Aorta (tissue), 5 donors: ENCODE results near the gene ALPL. TPM values are rescaled to one million over a fixed set of nuclear protein-coding genes. Genes with fewer than 3 reads are reported as not detected.
A peak's percentile ranks its signal among the peaks of the same experiment; 100 is the strongest.

Source experiments
- ATAC-seq: fragments of 200-7000 bp; cut with Tn5 transposase; one replicate; pipeline ENCODE4 v1.9.1; 2022; ENCODE audit warnings: moderate library complexity; ENCODE audit not compliant: low FRiP score
- DNase-seq, 2 donors: peaks; one replicate each; pipeline ENCODE4 v3.0.0-alpha.2; 2020
- H3K27ac ChIP-seq, 2 donors: one replicate each; pipeline ENCODE4 v1.5.1; 2013; ENCODE audit warnings: low read length in 2 of 2, mild to moderate bottlenecking in 2 of 2, moderate library complexity in 2 of 2, control low read depth in 1 of 2, inconsistent platforms in 1 of 2, low read depth in 1 of 2
- H3K27me3 ChIP-seq, 2 donors: one replicate each; pipeline ENCODE4 v1.6.1; 2013; ENCODE audit warnings: control low read depth in 1 of 2, low read length in 1 of 2, mild to moderate bottlenecking in 1 of 2, moderate library complexity in 1 of 2; ENCODE audit not compliant: insufficient read depth in 2 of 2, control insufficient read depth in 1 of 2
- H3K36me3 ChIP-seq, 2 donors: one replicate each; pipeline ENCODE4 v1.6.1; 2013; ENCODE audit warnings: control low read depth in 1 of 2, low read length in 1 of 2, mild to moderate bottlenecking in 1 of 2; ENCODE audit not compliant: insufficient read depth in 2 of 2, control insufficient read depth in 1 of 2
- H3K4me1 ChIP-seq, 2 donors: one replicate each; pipeline ENCODE4 v1.6.1; 2013; ENCODE audit warnings: low read length in 2 of 2, control low read depth in 1 of 2, mild to moderate bottlenecking in 1 of 2, moderate library complexity in 1 of 2; ENCODE audit not compliant: insufficient read depth in 2 of 2, control insufficient read depth in 1 of 2
- H3K4me3 ChIP-seq, 2 donors: one replicate each; pipeline ENCODE4 v1.5.1; 2013; ENCODE audit warnings: low read length in 2 of 2, control low read depth in 1 of 2, mild to moderate bottlenecking in 1 of 2
- H3K9me3 ChIP-seq: one replicate; pipeline ENCODE4 v1.6.1; 2013; ENCODE audit warnings: mild to moderate bottlenecking, low read length; ENCODE audit not compliant: control insufficient read depth
- WGBS, 2 donors: extraction: QIAGEN DNeasy Blood & Tissue Kit; methylation state at CpG; one replicate each; pipeline ENCODE4 v1.1.7; 2013; 5-methylcytosine and 5-hydroxymethylcytosine counted together
- intact Hi-C, 2 donors: fragments of 100-400 bp; cut with DNase I; formaldehyde crosslinking; loops; one replicate each; pipeline versions ENCODE4 v1.14.2 to v1.15.0; 2022
- polyA plus RNA-seq, 2 donors: library from polyadenylated mRNA; stranded (reverse); fragments of 200-250 nt; gene quantifications; one replicate each; pipeline ENCODE4 v1.2.3, GENCODE V29; 2013
- total RNA-seq, 2 donors: library from RNA; stranded (reverse); fragmentation: NEBNext Ultra II Directional; extraction: Animal tissue kit (Norgen Biotek cat#: 25700); gene quantifications; one replicate each; pipeline ENCODE4 v1.2.1, GENCODE V29; 2021
- donor health status: healthy with polysubstance abuse.
- donor health status: Bipolar disorder and iron deficiency.
- donor health status: DM: no; HTN: no; CAD: no.
- donor health status: DM: no; HTN: no; CAD: no.
- donor health status: DM: yes; HTN: yes; CAD: no.

Gene ALPL
- total and polyA plus RNA-seq, 4 donors = 2.5 to 22.3 (median 5.5) TPM

DNA sequence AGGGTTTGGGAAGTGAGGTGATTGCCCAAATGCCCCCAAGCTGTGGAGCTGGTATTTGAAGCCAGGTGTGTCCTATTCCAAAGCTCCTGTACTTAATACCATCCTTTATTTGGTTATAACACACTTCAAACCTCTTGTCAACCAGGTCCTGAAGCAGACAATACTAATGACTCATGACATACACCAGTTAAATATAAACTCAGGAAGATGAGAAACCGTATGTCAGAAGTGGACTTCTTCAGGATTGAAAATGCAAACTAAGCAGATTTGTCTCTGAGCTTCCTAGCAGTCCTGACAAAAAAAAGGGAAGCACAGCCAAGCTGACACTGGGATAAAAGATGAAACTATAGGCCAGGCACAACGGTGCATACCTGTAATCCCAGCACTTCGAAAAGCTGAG lies 70.6 kb downstream of the ALPL start:
- Histone ChIP-seq H3K27ac (no peak overlapping the region), H3K36me3 (no peaks in the 10 kb centered on the region), H3K9me3 (peaks cover 1% of the 10 kb centered on the region), H3K4me1 (no peaks in the 10 kb centered on the region), H3K27me3 (no peaks in the 10 kb centered on the region), H3K4me3 (no peak overlapping the region)
- no peak for ATAC-seq
- WGBS, 2 donors = 72 to 84% methylated on average over 3 of the region's 3 CpGs
- intact Hi-C loops = no loop called here
- no peak for DNase-seq

DNA sequence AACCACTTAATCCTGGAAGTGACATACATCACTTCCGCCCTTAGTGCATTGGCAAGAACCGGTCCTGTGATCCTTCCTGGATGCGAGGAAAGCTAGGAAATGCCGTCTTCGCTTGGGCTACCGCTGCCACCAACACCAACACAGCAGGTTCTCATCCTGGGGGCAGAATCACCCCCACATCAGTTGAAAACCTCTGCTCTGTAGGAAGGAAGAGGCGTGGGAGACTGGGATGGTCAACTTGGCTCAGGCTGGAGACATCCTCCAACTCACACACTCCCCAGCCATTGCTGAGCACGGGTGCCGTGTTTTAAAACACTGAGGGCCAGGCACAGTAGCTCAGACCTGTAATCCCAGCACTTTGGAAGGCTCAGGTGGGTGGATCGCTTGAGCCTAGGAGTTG lies 74.9 kb downstream of the ALPL start:
- Histone ChIP-seq H3K4me1 (no peaks in the 10 kb centered on the region), H3K36me3 (no peaks in the 10 kb centered on the region), H3K4me3 (no peak overlapping the region), H3K9me3 (peaks cover 1% of the 10 kb centered on the region), H3K27me3 (no peaks in the 10 kb centered on the region), H3K27ac (no peak overlapping the region)
- DNase-seq = no peak
- ATAC-seq = no peak
- intact Hi-C loops = no loop called here
- 71 to 84% methylated on average over 10 of the region's 10 CpGs for WGBS, 2 donors

GRCh38 chr1:21585037-21585436 lies 75.8 kb downstream of the ALPL start:
- 83 to 89% methylated on average over 9 of the region's 9 CpGs for WGBS, 2 donors
- intact Hi-C loops = no loop called here
- DNase-seq = no peak
- Histone ChIP-seq H3K27me3 (no peaks in the 10 kb centered on the region), H3K36me3 (no peaks in the 10 kb centered on the region), H3K27ac (no peak overlapping the region), H3K4me1 (no peaks in the 10 kb centered on the region), H3K9me3 (peaks cover 1% of the 10 kb centered on the region), H3K4me3 (no peak overlapping the region)
- no peak for ATAC-seq

- Histone ChIP-seq H3K27ac (no peak overlapping the region), H3K9me3 (peaks cover 1% of the 10 kb centered on the region), H3K4me1 (no peaks in the 10 kb centered on the region), H3K36me3 (no peaks in the 10 kb centered on the region), H3K27me3 (no peaks in the 10 kb centered on the region), H3K4me3 (no peak overlapping the region)
- 55 to 56% methylated on average over 12 of the region's 12 CpGs for WGBS, 2 donors
- intact Hi-C loops = no loop called here
- DNase-seq (no peak), ATAC-seq (no peak)
These were observed 77.0 kb downstream of the ALPL start for GRCh38 chr1:21586222-21586621.

GRCh38 chr1:21586846-21587601 lies 77.8 kb downstream of the ALPL start:
- ATAC-seq = peak; percentile 44
- H3K4me1 ChIP-seq = no peaks in the 10 kb centered on the region
- H3K9me3 ChIP-seq = peaks cover 1% of the 10 kb centered on the region
- intact Hi-C loops = no loop called here
- DNase-seq = peak; percentile 77 to 88
- H3K36me3 ChIP-seq = no peaks in the 10 kb centered on the region
- no peak overlapping the region for H3K27ac ChIP-seq
- WGBS, 2 donors = 24 to 25% methylated on average over 24 of the region's 24 CpGs
- H3K4me3 ChIP-seq = no peak overlapping the region
- H3K27me3 ChIP-seq = no peaks in the 10 kb centered on the region

GRCh38 chr1:21587602-21587953 lies 78.4 kb downstream of the ALPL start:
- Histone ChIP-seq H3K27ac (no peak overlapping the region), H3K9me3 (peaks cover 1% of the 10 kb centered on the region), H3K4me1 (no peaks in the 10 kb centered on the region), H3K4me3 (no peak overlapping the region), H3K36me3 (no peaks in the 10 kb centered on the region), H3K27me3 (no peaks in the 10 kb centered on the region)
- intact Hi-C loops = no loop called here
- no peak for ATAC-seq
- DNase-seq = no peak
- 96 to 97% methylated on average over 5 of the region's 5 CpGs for WGBS, 2 donors

DNA sequence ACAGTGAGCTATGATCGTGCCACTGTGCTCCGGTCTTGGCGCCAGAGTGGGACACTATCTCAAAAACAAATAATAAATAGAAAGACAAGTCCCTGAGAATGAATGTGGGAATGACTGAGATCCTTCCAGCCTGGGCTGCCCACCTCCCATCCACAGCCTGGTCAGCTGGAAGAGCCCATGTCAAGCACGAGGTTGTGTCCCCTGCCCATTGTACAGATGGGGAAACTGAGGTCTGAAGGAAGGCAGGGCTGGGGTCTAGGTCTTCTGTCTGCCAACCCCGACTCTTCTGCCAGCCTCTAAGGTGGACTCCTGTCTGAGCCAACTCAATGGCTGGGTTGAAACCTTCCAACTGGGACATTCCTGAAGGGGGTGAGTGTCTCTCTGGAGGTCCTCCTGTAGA lies 80.4 kb downstream of the ALPL start:
- no peak overlapping the region for H3K27ac ChIP-seq
- intact Hi-C loops = no loop called here
- no peak for DNase-seq
- no peaks in the 10 kb centered on the region for H3K4me1 ChIP-seq
- ATAC-seq = no peak
- H3K9me3 ChIP-seq = no peaks in the 10 kb centered on the region
- H3K4me3 ChIP-seq = no peak overlapping the region
- 72 to 90% methylated on average over 5 of the region's 5 CpGs for WGBS, 2 donors
- no peaks in the 10 kb centered on the region for H3K36me3 ChIP-seq
- no peaks in the 10 kb centered on the region for H3K27me3 ChIP-seq

DNA sequence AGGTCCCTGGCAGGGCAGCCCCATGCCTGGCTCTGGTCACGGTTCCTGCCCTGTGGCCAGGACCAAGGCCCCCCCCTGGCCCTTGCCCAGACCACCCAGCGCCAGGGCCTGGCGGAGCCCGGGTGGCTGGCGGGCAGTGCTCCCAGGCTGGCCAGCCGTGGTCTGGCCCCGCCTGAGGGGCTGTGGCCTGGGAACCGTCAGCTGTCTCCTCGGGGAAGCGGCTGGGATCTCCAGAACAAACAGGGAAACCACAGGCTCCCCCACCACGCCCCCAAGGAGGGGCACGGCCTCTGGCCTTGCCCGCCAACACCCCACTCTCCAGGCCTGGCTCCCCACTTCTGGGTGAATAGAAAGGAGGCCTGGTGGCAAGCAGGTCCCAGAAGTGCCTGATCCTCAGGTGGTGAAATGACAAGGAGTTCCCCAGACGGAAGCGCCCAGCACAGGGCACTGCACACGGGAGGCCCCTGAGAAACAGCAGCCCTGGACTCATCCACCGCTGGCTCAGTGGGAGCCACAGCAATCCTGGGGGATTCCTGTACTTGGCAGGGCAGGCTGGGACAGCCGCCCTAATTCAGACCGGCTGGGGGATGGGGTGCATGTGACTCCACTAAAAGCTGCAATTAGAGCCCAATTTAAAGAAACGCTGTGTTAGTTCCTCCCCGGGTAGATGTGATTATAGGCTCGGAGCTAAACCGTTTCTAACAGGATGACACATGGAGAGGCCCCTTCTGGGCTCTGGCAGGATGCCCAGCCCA lies 81.1 kb downstream of the ALPL start:
- WGBS, 2 donors = 17 to 23% methylated on average over 22 to 23 of the region's 23 CpGs
- peak; percentile 24 for ATAC-seq
- no peak for DNase-seq
- Histone ChIP-seq H3K4me1 (no peaks in the 10 kb centered on the region), H3K27ac (no peak overlapping the region), H3K27me3 (no peaks in the 10 kb centered on the region), H3K36me3 (no peaks in the 10 kb centered on the region), H3K9me3 (no peaks in the 10 kb centered on the region), H3K4me3 (no peak overlapping the region)
- intact Hi-C loops = no loop called here

GRCh38 chr1:21590934-21591333 lies 81.7 kb downstream of the ALPL start:
- no peaks in the 10 kb centered on the region for H3K27me3 ChIP-seq
- no peak overlapping the region for H3K27ac ChIP-seq
- DNase-seq = no peak
- no peaks in the 10 kb centered on the region for H3K9me3 ChIP-seq
- H3K4me1 ChIP-seq = no peaks in the 10 kb centered on the region
- H3K4me3 ChIP-seq = no peak overlapping the region
- no peak for ATAC-seq
- intact Hi-C loops = no loop called here
- WGBS, 2 donors = 62 to 65% methylated on average over 13 of the region's 13 CpGs
- no peaks in the 10 kb centered on the region for H3K36me3 ChIP-seq
